GM19324 (cell line): ENCODE results near the gene SLC22A5.

ENCODE experiments used
- ATAC-seq: cut with Tn5 transposase; IDR thresholded peaks from one replicate; pipeline ENCODE4 v1.9.1; 2021; ENCODE audit warnings: mild to moderate bottlenecking, moderate library complexity; ENCODE audit not compliant: unreplicated experiment, low FRiP score

The SLC22A5 gene

GRCh38 chr5:132369474-132370180, at the start of gene SLC22A5:
TSS of gene SLC22A5 (plus strand) at chr5:132369710. CDS start at chr5:132369973, 263 bp downstream.
- peak; percentile 84 for ATAC-seq

GRCh38 chr5:132319975-132320374, 49.5 kb upstream of the SLC22A5 start:
- ATAC-seq, result no peak

- no peak for ATAC-seq
These were observed 48.3 kb upstream of the SLC22A5 start for GRCh38 chr5:132321109-132321721.

- no peak for ATAC-seq
These were observed 47.2 kb upstream of the SLC22A5 start for GRCh38 chr5:132322266-132322665.

GRCh38 chr5:132323202-132323601, 46.3 kb upstream of the SLC22A5 start:
- no peak for ATAC-seq

- ATAC-seq, result no peak
These were observed 43.8 kb upstream of the SLC22A5 start for GRCh38 chr5:132325691-132326090.

- ATAC-seq, result no peak
These were observed 42.1 kb upstream of the SLC22A5 start for GRCh38 chr5:132327252-132327955.

GRCh38 chr5:132334812-132335211, 34.7 kb upstream of the SLC22A5 start:
- no peak for ATAC-seq

- ATAC-seq, result no peak
These were observed 34.1 kb upstream of the SLC22A5 start for GRCh38 chr5:132335402-132335801.

- no peak for ATAC-seq
These were observed 30.0 kb upstream of the SLC22A5 start for GRCh38 chr5:132339502-132339901.

- ATAC-seq, result no peak
These were observed 27.0 kb upstream of the SLC22A5 start for GRCh38 chr5:132342291-132343180.

GRCh38 chr5:132344775-132345514, 24.6 kb upstream of the SLC22A5 start:
- no peak for ATAC-seq

GRCh38 chr5:132353486-132353995, 16.0 kb upstream of the SLC22A5 start:
- no peak for ATAC-seq

GRCh38 chr5:132354381-132355139, 14.9 kb upstream of the SLC22A5 start:
- ATAC-seq, result no peak

- ATAC-seq, result no peak
These were observed 14.3 kb upstream of the SLC22A5 start for GRCh38 chr5:132355140-132355765.

- no peak for ATAC-seq
These were observed 10.7 kb upstream of the SLC22A5 start for GRCh38 chr5:132358775-132359174.

GRCh38 chr5:132362086-132362485, 7.4 kb upstream of the SLC22A5 start:
- ATAC-seq, result no peak

GRCh38 chr5:132363431-132364112, 5.9 kb upstream of the SLC22A5 start:
- no peak for ATAC-seq
